Osteocyte (in vitro differentiated cells): ENCODE results near the gene CASZ1. TPM values are rescaled to one million over a fixed set of nuclear protein-coding genes. Genes with fewer than 3 reads are reported as not detected.

Experiments used
- DNase-seq: peaks from one replicate; pipeline ENCODE4 v3.0.0; 2021; ENCODE audit warnings: mixed read lengths; ENCODE audit not compliant: unreplicated experiment; ENCODE audit errors: extremely low spot score
- H3K27ac Mint-ChIP-seq: one replicate; pipeline ENCODE4 v1.8.0; 2021; ENCODE audit warnings: mild to moderate bottlenecking, mixed read lengths; ENCODE audit not compliant: unreplicated experiment
- H3K27me3 Mint-ChIP-seq: one replicate; pipeline ENCODE4 v1.8.0; 2021; ENCODE audit warnings: mixed read lengths; ENCODE audit not compliant: unreplicated experiment
- H3K36me3 Mint-ChIP-seq: one replicate; pipeline ENCODE4 v1.8.0; 2021; ENCODE audit warnings: mixed read lengths; ENCODE audit not compliant: unreplicated experiment
- H3K4me1 Mint-ChIP-seq: one replicate; pipeline ENCODE4 v1.8.0; 2021; ENCODE audit warnings: mixed read lengths; ENCODE audit not compliant: unreplicated experiment
- H3K4me3 Mint-ChIP-seq: one replicate; pipeline ENCODE4 v1.8.0; 2021; ENCODE audit warnings: mild to moderate bottlenecking, moderate library complexity, mixed read lengths; ENCODE audit not compliant: unreplicated experiment
- H3K9me3 Mint-ChIP-seq: one replicate; pipeline ENCODE4 v1.8.0; 2021; ENCODE audit warnings: mixed read lengths; ENCODE audit not compliant: unreplicated experiment
- CTCF ChIP-seq: fragments of 200-600 bp; sonication (generic); IDR thresholded peaks from 2 replicates; pipeline ENCODE4 v1.5.0; 2021; ENCODE audit warnings: antibody characterized with exemption, mild to moderate bottlenecking, moderate library complexity
- total RNA-seq: library from RNA; stranded (reverse); gene quantifications from 2 replicates; pipeline ENCODE4 v1.2.1, GENCODE V29; 2021

Gene CASZ1
- total RNA-seq, 1 donor from 2014 or later = 1.2 TPM

DNA sequence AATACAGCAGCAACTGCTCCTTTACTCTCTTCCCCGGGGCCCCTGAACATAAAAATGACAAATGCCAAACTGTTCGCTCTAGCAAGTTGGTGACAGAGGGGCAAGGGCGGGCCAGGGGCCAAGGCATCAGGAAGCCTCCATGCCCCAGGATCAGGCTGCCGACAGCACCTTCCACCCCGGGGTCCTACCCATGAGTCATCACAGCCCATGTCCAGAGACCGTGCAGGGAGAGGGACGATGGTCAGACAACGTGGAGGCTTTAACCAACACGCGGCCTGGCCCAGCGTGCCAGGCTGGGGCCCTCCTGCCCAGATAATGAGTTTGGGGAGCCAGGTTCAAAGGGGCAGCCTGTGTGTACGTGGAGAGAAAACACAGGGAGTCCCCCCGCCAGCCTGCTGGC lies 90.5 kb downstream of the CASZ1 start:
- no peak for DNase-seq
- no peak for TF ChIP-seq CTCF
- Mint-ChIP-seq H3K27ac (no peak overlapping the region), H3K9me3 (no peaks in the 10 kb centered on the region), H3K27me3 (peaks cover 16% of the 10 kb centered on the region), H3K36me3 (no peaks in the 10 kb centered on the region), H3K4me3 (no peak overlapping the region), H3K4me1 (peaks cover 5% of the 10 kb centered on the region)

DNA sequence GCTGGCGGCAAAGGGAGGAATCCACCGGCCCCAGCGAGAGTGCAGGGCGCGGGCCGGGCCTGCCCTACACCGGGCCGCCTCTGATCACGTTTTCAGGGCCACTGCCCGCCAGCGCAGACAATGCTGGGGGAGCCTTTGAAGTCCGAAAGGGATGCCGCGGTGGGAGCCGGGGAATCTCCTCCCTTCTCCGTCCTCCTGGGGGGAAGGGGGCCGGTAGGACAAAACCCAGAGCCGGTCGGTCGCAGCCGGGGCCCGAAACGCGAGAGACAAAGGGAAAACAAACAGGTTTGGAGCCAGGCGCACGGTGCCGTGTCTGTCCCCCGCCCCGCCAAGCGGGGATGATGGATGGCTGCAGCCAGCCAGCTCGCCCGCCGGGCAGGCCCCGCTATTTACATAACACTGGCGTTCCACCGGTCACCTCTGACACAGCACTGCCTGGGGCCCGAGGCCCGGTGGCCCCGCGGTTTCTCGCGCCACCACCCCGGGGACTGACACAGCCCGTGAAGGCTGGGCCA lies 92.0 kb downstream of the CASZ1 start:
- Mint-ChIP-seq H3K36me3 (no peaks in the 10 kb centered on the region), H3K4me1 (peaks cover 15% of the 10 kb centered on the region), H3K27me3 (peaks cover 23% of the 10 kb centered on the region), H3K4me3 (no peak overlapping the region), H3K27ac (no peak overlapping the region), H3K9me3 (no peaks in the 10 kb centered on the region)
- DNase-seq = no peak
- no peak for TF ChIP-seq CTCF

- Mint-ChIP-seq H3K36me3 (no peaks in the 10 kb centered on the region), H3K4me3 (no peak overlapping the region), H3K27ac (no peak overlapping the region), H3K4me1 (peaks cover 16% of the 10 kb centered on the region), H3K27me3 (peaks cover 21% of the 10 kb centered on the region), H3K9me3 (no peaks in the 10 kb centered on the region)
- TF ChIP-seq CTCF = no peak
- no peak for DNase-seq
These were observed 92.7 kb downstream of the CASZ1 start for GRCh38 chr1:10703702-10704101.

- H3K9me3 Mint-ChIP-seq = no peaks in the 10 kb centered on the region
- H3K4me1 Mint-ChIP-seq = peaks cover 16% of the 10 kb centered on the region
- no peak overlapping the region for H3K4me3 Mint-ChIP-seq
- H3K27me3 Mint-ChIP-seq = peaks cover 21% of the 10 kb centered on the region
- no peak for DNase-seq
- no peak overlapping the region for H3K27ac Mint-ChIP-seq
- no peak for TF ChIP-seq CTCF
- no peaks in the 10 kb centered on the region for H3K36me3 Mint-ChIP-seq
These were observed 95.3 kb downstream of the CASZ1 start for GRCh38 chr1:10701145-10701544.

GRCh38 chr1:10699470-10699835 lies 97.0 kb downstream of the CASZ1 start:
- H3K27me3 Mint-ChIP-seq = peaks cover 23% of the 10 kb centered on the region

More at GRCh38 chr1:10699470-10699835, 97.0 kb downstream of the CASZ1 start:
- peaks cover 16% of the 10 kb centered on the region for H3K4me1 Mint-ChIP-seq
- TF ChIP-seq CTCF = no peak
- H3K9me3 Mint-ChIP-seq = no peaks in the 10 kb centered on the region
- no peak overlapping the region for H3K4me3 Mint-ChIP-seq
- H3K36me3 Mint-ChIP-seq = no peaks in the 10 kb centered on the region
- no peak for DNase-seq
- no peak overlapping the region for H3K27ac Mint-ChIP-seq
